ENCODE measurements around the gene NELL2.

The NELL2 gene

GRCh38 chr12:44603701-44604100, 272.4 kb downstream of the NELL2 start:
- no peak for DNase-seq

DNA sequence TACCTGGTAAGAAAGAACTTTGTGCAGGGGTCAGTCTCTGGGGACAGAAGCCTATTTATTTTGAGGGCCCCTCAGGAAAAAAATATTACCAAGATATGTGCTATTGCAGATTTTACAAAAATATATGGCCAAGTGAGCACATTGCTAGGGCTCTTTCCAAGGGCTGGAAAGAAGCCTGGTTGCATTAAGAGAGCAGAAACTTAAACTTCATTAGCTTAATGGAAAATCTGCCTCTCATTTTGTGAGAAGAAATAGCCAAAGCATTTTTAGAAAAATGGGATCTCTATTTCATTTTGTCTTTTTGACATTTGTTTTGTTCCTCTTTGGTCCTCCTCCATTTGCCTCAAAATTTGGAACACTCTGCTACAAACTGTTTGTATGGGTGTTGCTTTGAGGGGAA, 283.5 kb downstream of the NELL2 start:
- no peak for DNase-seq

- DNase-seq: no peak
These were observed 286.4 kb downstream of the NELL2 start for GRCh38 chr12:44589697-44590096.

DNA sequence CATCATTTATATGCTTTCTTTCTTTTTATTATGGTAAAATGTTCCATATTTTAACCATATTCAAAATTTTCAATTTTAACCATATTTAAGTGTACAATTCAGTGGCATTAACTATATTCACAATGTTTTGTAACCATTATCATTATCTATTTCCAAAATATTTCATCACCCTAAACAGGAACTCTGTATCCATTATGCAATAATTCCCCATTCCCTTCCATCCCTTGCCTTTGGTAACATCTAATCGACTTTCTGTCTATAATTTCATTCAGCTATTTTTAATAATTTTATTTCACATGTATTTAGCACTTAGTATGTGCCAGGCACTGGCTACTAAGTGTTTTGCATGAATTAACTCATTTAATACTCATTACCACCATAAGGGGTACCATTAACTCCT, 287.5 kb downstream of the NELL2 start:
- DNase-seq: no peak

DNA sequence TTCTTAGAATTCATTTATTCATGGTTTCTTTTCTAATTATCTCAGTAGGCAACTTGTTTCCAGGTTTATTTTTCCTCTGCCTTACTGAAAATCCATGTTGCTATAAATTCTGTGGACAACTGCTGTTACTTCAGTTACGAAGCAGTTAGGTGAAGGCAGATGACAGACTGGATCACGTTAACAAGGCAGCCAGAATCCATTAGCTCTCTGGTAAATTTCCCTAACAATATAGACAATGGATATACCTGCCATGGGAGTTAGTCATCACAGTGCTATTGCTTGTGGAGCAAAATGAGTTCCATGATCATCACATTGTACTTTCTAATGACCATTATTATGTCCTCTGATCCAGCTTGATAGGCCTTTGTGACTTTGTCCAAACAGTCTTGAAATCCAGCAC, 291.5 kb downstream of the NELL2 start:
- no peak for DNase-seq

- no peak for DNase-seq
These were observed 293.6 kb downstream of the NELL2 start for GRCh38 chr12:44582521-44582920.

GRCh38 chr12:44581642-44582242, 294.4 kb downstream of the NELL2 start:
- DNase-seq: no peak

- DNase-seq: no peak
These were observed 301.5 kb downstream of the NELL2 start for GRCh38 chr12:44574586-44574985.

- DNase-seq: no peak
These were observed 302.4 kb downstream of the NELL2 start for GRCh38 chr12:44573723-44574122.

DNA sequence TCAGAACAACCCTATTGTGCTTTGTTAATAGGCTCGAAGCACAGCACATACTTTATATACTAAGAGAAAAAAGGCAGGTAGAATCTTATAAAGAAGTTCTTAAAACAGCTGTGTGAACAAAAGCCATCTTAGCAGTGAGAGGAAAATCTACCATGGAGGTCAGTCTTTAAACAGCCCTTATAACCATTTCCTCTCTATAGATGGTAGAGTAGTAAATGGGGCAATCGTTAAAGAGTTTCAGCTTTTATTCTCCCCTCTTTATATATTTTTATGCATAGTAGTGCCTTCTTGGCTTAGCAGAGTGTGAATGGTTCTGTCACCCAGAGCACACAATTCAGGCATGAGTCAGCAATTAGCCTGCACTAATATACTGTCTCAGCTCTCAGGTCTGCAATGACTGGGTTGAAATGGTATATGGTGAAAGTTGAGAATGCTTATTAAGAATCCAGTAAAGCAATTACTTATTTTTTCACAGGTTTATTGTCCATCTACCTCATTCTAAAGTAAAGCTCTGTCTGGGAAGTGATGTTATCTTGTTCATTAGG, 305.0 kb downstream of the NELL2 start:
- no peak for DNase-seq

DNA sequence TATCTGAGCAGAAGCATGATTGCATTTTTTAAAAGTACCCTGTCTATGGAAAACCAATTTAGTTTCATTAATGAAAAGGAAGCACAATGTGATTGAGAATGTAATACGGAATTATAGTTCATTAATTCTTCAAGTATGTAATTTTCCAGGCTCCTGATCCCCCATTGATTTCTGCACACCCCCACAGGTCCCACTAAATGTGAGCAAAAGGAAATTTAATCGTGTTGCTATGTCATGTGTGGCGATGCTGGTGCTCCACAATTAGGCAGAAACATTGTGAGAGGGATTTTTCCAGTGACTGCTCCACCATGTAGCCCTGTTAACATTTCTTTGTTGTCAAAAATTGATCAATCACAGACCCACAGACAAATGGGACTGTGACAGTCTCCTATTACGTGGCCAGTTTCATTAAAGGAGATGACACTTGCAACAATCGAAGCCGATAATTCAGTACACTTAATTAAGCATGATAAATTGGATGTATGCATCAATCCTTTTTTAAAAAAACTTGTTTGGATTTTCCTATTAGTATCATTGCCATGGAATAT, 306.0 kb downstream of the NELL2 start:
- DNase-seq: no peak

- no peak for DNase-seq
These were observed 311.0 kb downstream of the NELL2 start for GRCh38 chr12:44565163-44565562.

GRCh38 chr12:44563486-44563885, 312.6 kb downstream of the NELL2 start:
- DNase-seq: no peak

DNA sequence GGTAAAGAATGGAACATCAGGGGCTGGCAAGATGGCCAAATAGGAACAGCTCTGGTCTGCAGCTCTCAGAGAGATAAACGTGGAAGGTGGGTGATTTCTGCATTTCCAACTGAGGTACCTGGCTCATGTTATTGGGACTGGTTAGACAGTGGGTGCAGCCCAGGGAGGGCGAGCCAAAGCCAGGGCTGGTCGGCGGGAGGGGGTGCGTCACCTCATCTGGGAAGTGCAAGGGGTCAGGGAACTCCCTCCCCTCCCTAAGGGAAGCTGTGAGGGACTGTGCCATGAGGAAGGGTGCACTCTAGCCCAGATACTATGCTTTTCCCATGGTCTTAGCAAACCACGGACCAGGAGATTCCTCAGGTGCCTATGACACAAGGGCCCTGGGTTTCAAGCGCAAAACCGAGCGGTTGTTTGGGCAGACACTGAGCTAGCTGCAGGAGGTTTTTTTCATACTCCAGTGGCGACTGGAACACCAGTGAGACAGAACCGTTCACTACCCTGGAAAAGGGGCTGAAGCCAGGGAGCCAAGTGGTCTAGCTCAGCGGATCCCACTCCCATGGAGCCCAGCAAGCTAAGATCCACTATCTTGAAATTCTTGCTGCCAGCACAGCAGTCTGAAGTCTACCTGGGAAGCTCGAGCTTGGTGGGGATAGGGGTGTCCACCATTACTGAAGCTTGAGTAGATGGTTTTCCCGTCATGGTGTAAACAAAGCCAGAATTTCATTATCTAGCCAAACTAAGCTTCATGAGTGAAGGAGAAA, 317.6 kb downstream of the NELL2 start:
- no peak for DNase-seq

GRCh38 chr12:44555454-44555853, 320.7 kb downstream of the NELL2 start:
- no peak for DNase-seq

- DNase-seq: no peak
These were observed 324.5 kb downstream of the NELL2 start for GRCh38 chr12:44551631-44552030.

DNA sequence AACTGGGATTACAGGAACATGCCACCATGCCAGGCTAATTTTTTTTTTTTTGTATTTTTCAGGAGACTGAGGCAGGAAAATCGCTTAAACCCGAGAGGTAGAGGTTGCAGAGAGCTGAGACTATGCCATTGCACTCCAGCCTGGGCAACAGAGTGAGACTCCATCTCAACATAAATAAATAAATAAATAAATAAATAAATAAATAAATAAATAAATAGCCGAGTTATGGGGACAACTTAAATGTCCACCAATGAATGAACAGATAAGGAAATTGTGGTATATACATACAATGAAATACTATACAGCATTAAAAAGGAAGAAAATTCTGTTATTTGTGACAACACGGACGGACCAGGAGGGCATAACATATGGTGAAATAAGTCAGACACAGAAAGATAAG, 325.7 kb downstream of the NELL2 start:
- DNase-seq: no peak

GRCh38 chr12:44546060-44546459, 330.1 kb downstream of the NELL2 start:
- DNase-seq: no peak

DNA sequence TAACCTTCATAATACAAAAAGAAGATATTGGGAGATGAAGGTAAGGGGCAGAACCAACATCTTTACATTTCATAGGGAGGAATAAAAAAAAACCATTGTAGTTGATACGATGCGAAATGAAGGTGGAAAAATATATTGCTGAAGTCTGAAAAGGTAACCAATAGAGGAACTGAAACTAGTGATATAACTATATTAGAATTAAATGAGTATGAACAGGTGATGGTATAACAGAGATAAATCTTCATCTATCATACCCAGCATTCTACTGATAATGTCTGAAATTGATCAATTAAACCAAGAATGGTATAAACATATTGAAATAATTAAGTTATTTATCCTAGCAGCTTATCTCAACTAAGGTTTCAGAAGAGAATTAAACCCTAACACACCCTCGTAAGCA, 332.1 kb downstream of the NELL2 start:
- no peak for DNase-seq

- DNase-seq: no peak
These were observed 333.4 kb downstream of the NELL2 start for GRCh38 chr12:44542716-44543115.

GRCh38 chr12:44537354-44537753, 338.8 kb downstream of the NELL2 start:
- DNase-seq: no peak

GRCh38 chr12:44532940-44533339, 343.2 kb downstream of the NELL2 start:
- no peak for DNase-seq

DNA sequence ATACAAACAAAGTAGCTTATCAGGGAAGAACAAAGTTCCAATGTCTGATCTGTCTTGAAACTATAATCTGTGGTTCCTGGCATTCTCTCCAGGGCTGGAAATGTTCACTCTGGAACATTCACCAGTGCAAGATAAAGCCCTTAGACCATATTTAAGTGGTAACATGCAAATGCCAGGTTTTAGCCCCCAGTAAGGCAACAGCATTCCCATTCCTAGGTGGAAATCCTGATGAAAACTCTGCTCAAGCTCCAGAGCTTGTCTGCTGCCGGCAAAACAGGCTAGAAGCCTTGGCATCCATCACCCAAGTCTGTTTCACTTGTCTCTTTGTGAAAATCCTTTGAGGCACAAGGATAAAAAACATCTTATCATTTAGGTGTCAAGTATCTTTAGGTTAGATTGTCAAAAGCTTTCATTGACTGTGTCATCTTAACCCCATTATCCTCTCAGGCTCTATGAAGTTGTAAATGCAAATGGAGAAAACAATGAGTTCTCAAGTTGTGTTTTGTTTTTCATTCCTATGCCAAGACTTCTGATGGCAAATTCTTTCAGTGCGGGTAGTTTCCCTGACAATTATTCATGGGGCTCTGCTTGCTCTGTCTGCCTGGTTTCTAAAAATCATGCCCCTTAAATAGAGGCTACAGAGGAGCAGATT, 344.7 kb downstream of the NELL2 start:
- DNase-seq: no peak

Data from hippocampal formation (tissue), 2 donors.